GM12878 (cell line): ENCODE data around the gene PRDM12. TPM values are rescaled to one million over a fixed set of nuclear protein-coding genes. Genes with fewer than 3 reads are reported as not detected.

Experiments
- ATAC-seq: fragments of 200-7000 bp; cut with Tn5 transposase; 3 replicates; pipeline ENCODE4 v1.9.1; 2020; ENCODE audit warnings: mild to moderate bottlenecking, moderate library complexity
- BruUV-seq: library from RNA; stranded (reverse); fragments of 400-500 nt; replicated peaks from 2 replicates; lab custom pipeline; 2021; lab: Mats Ljungman, UMichigan
- CTCF ChIA-PET: fragments of 300-600 bp; sonication (Branson Sonifier 250); formaldehyde crosslinking; extraction: SDS; loops from one replicate; lab custom pipeline; 2021; ENCODE audit warnings: inconsistent platforms; lab: Yijun Ruan, JAX
- POLR2A ChIA-PET: fragments of 350-600 bp; formaldehyde crosslinking; extraction: SDS; loops from one replicate; lab custom pipeline; 2021; ENCODE audit warnings: inconsistent platforms; lab: Charles Lee
- RAD21 ChIA-PET: fragments of 300-600 bp; sonication (Branson Sonifier 250); formaldehyde crosslinking; loops from one replicate; lab custom pipeline; 2023; ENCODE audit warnings: antibody characterized with exemption; ENCODE audit not compliant: unreplicated experiment; lab: Charles Lee
- SMC1A ChIA-PET: fragments of 300-600 bp; sonication (Branson Sonifier 250); formaldehyde crosslinking; loops from one replicate; lab custom pipeline; 2023; ENCODE audit not compliant: unreplicated experiment, uncharacterized antibody; lab: Charles Lee
- DNase-seq: peaks from one replicate; pipeline ENCODE4 v3.0.0-alpha.2; 2011; ENCODE audit warnings: low read depth, low spot score
- FAIRE-seq: peaks from 3 replicates; lab custom pipeline; 2011; peaks lifted over from hg19 to GRCh38; lab: Jason Lieb, UNC
- H2AFZ ChIP-seq: 2 replicates; pipeline ENCODE4 v1.6.0; 2011; ENCODE audit warnings: low read depth, low read length, control low read depth; ENCODE audit not compliant: control insufficient read depth
- H3K27ac ChIP-seq: 2 replicates; pipeline ENCODE4 v1.5.1; 2011; ENCODE audit warnings: control low read depth; ENCODE audit not compliant: control insufficient read depth, insufficient read depth
- H3K27me3 ChIP-seq, 2 experiments: replicated peaks in 1 of 2; 2 replicates each; pipeline versions ENCODE4 v1.6.0 to v1.6.1; 2011; ENCODE audit warnings: low read length in 1 of 2; ENCODE audit not compliant: control insufficient read depth in 2 of 2, insufficient read depth in 2 of 2
- H3K36me3 ChIP-seq, 2 experiments: 2 replicates each; pipeline ENCODE4 v1.5.1; 2011; ENCODE audit warnings: low read length in 1 of 2; ENCODE audit not compliant: control insufficient read depth in 2 of 2, insufficient read depth in 2 of 2
- H3K4me1 ChIP-seq: 2 replicates; pipeline ENCODE4 v1.6.1; 2011; ENCODE audit warnings: mild to moderate bottlenecking, low read length, moderate library complexity, mixed read lengths; ENCODE audit not compliant: control insufficient read depth, insufficient read depth
- H3K4me2 ChIP-seq: 2 replicates; pipeline ENCODE4 v1.6.0; 2011; ENCODE audit warnings: control low read depth; ENCODE audit not compliant: control insufficient read depth, insufficient read depth
- H3K4me3 ChIP-seq: fragments of 200-600 bp; sonication (generic); 2 replicates; pipeline ENCODE4 v1.5.1; 2016
- H3K79me2 ChIP-seq: 2 replicates; pipeline ENCODE4 v1.6.0; 2011; ENCODE audit warnings: low read length; ENCODE audit not compliant: control insufficient read depth, insufficient read depth
- H3K9ac ChIP-seq: 2 replicates; pipeline ENCODE4 v1.8.0; 2011; ENCODE audit warnings: low read length, control low read depth, mixed read lengths; ENCODE audit not compliant: control insufficient read depth, insufficient read depth
- H3K9me3 ChIP-seq: replicated peaks from 3 replicates; pipeline ENCODE4 v1.5.1; 2011; ENCODE audit warnings: mild to moderate bottlenecking, low read length; ENCODE audit not compliant: control insufficient read depth, insufficient read depth
- H4K20me1 ChIP-seq: 2 replicates; pipeline ENCODE4 v1.6.0; 2011; ENCODE audit not compliant: control insufficient read depth, insufficient read depth
- ATF2 ChIP-seq: IDR thresholded peaks from 2 replicates; pipeline ENCODE4 v1.6.1; 2012; ENCODE audit warnings: low read length, inconsistent platforms
- IKZF1 ChIP-seq: fragments of 450-650 bp; conservative IDR thresholded peaks from 2 replicates; pipeline ENCODE4 v1.6.1; 2017; ENCODE audit warnings: antibody characterized with exemption, mild to moderate bottlenecking
- MTA2 ChIP-seq: fragments of 450-650 bp; IDR thresholded peaks from 2 replicates; pipeline ENCODE4 v1.6.1; 2016; ENCODE audit warnings: low read depth, mild to moderate bottlenecking, moderate library complexity
- POLR2A ChIP-seq: IDR thresholded peaks from 2 replicates; pipeline ENCODE4 v1.6.1; 2011; ENCODE audit warnings: low read depth, mild to moderate bottlenecking, low read length
- POLR2AphosphoS2 ChIP-seq: IDR thresholded peaks from 2 replicates; pipeline ENCODE4 v1.6.1; 2011; ENCODE audit warnings: low read depth, mild to moderate bottlenecking, low read length, improper control_type of control experiment, moderate library complexity
- REST ChIP-seq: IDR thresholded peaks from 2 replicates; pipeline ENCODE4 v1.6.1; 2012; ENCODE audit warnings: mild to moderate bottlenecking, low read depth, low read length
- SKIL ChIP-seq: fragments of 450-650 bp; IDR thresholded peaks from 2 replicates; pipeline ENCODE4 v1.6.1; 2017; ENCODE audit warnings: mild to moderate bottlenecking, low read depth, inconsistent platforms; ENCODE audit not compliant: poor library complexity, severe bottlenecking
- SMAD1 ChIP-seq: fragments of 450-650 bp; IDR thresholded peaks from 2 replicates; pipeline ENCODE4 v1.6.1; 2018; ENCODE audit warnings: mild to moderate bottlenecking, low read depth; ENCODE audit not compliant: partially characterized antibody
- SMAD5 ChIP-seq: IDR thresholded peaks from 2 replicates; pipeline ENCODE4 v1.6.1; 2016; ENCODE audit warnings: antibody characterized with exemption, low read depth
- SMARCA5 ChIP-seq: fragments of 450-650 bp; IDR thresholded peaks from 2 replicates; pipeline ENCODE4 v1.6.1; 2017; ENCODE audit warnings: mild to moderate bottlenecking
- TCF7 ChIP-seq: IDR thresholded peaks from 2 replicates; pipeline ENCODE4 v1.6.1; 2014; ENCODE audit warnings: antibody characterized with exemption, borderline replicate concordance
- ZNF207 ChIP-seq: fragments of 450-650 bp; IDR thresholded peaks from 2 replicates; pipeline ENCODE4 v1.6.1; 2014; ENCODE audit warnings: antibody characterized with exemption, mild to moderate bottlenecking, borderline replicate concordance
- ZNF217 ChIP-seq: fragments of 450-650 bp; IDR thresholded peaks from 2 replicates; pipeline ENCODE4 v1.6.1; 2017; ENCODE audit warnings: antibody characterized with exemption, mild to moderate bottlenecking
- ZNF592 ChIP-seq: fragments of 450-650 bp; IDR thresholded peaks from 2 replicates; pipeline ENCODE4 v1.6.1; 2017; ENCODE audit warnings: mild to moderate bottlenecking, moderate library complexity
- WGBS: methylation state at CpG from one replicate; pipeline ENCODE4 v1.1.6; 2016; ENCODE audit warnings: low lambda C conversion rate; ENCODE audit not compliant: insufficient replicate concordance, insufficient coverage; ENCODE audit errors: missing lambda C conversion rate; 5-methylcytosine and 5-hydroxymethylcytosine counted together
- in situ Hi-C: fragments of 300-500 bp; cut with MboI; formaldehyde crosslinking; loops from 9 replicates; pipeline ENCODE4 v1.14.3; 2018; ENCODE audit warnings: mixed read lengths
- intact Hi-C: fragments of 100-400 bp; cut with micrococcal nuclease; formaldehyde crosslinking; loops from one replicate; pipeline ENCODE4 v1.14.2; 2022; ENCODE audit not compliant: unreplicated experiment
- polyA plus RNA-seq, 11 experiments: library from polyadenylated mRNA; depleted of rRNA in 4 of 11; unstranded in 6 of 11; stranded (reverse) in 5 of 11; fragments of >200 nt; fragmentation: Nextera tagmentation in 4 of 11; fragmentation: Illumina TruSeq in 1 of 11; extraction: Ambion mirVana in 4 of 11; extraction: Trizol in 1 of 11; gene quantifications; 1 replicate in 1 of 11; 2 replicates in 10 of 11; pipeline versions ENCODE4 v1.2.1 to v1.2.3, GENCODE V29; 2011 to 2016; ENCODE audit warnings: inconsistent platforms in 2 of 11, missing spikeins in 2 of 11, low read depth in 1 of 11
- total RNA-seq, 4 experiments: library from RNA; depleted of rRNA in 3 of 4; stranded (reverse); fragments of >200 nt in 3 of 4; fragmentation: Illumina TruSeq in 1 of 4; extraction: Trizol in 1 of 4; gene quantifications; 2 replicates each; pipeline versions ENCODE4 v1.2.1 to v1.2.3, GENCODE V29; 2013 to 2021

Gene PRDM12
- total and polyA plus RNA-seq, 10 of the 15 experiments (the other 5 are each of a cell fraction or from before 2014, with no cell fraction given), result not detected

- TF ChIP-seq ZNF592 (no peak), ZNF207 (no peak), SMARCA5 (no peak)
Measured at GRCh38 chr9:130663977-130664250, 480 bp upstream of the PRDM12 start (continued).

GRCh38 chr9:130665029-130665430 is 636 bp downstream of the PRDM12 start:
- SMC1A ChIA-PET, result no interaction called here
- no peaks in the 10 kb centered on the region for H3K36me3 ChIP-seq
- no peak overlapping the region for H3K4me3 ChIP-seq
- H4K20me1 ChIP-seq, result no peaks in the 10 kb centered on the region
- H3K27me3 ChIP-seq, result peaks cover 14 to 26% of the 10 kb centered on the region in 2 experiments
- DNase-seq, result no peak
- intact Hi-C loops (no loop called here), in situ Hi-C loops (no loop called here)
- H3K9me3 ChIP-seq, result no peaks in the 10 kb centered on the region
- H2AFZ ChIP-seq, result no peak overlapping the region
- H3K4me1 ChIP-seq, result no peaks in the 10 kb centered on the region
- POLR2A ChIA-PET, result no interaction called here
- no peaks in the 10 kb centered on the region for H3K79me2 ChIP-seq
- no TSS peak for BruUV-seq
- no peak overlapping the region for H3K4me2 ChIP-seq
- WGBS, result 20% methylated on average over 18 of the region's 26 CpGs
- no peak for ATAC-seq
- CTCF ChIA-PET, result no interaction called here
- FAIRE-seq, result no peak
- RAD21 ChIA-PET, result no interaction called here
- no peak overlapping the region for H3K9ac ChIP-seq
- no peak overlapping the region for H3K27ac ChIP-seq
- TF ChIP-seq MTA2 (no peak), ZNF217 (no peak), REST (no peak), SKIL (no peak), ATF2 (no peak), IKZF1 (no peak), TCF7 (no peak), POLR2AphosphoS2 (no peak), POLR2A (no peak), SMAD5 (no peak), SMAD1 (no peak)
